GM20431 (cell line): ENCODE data around the gene HOMER2.
"Not testable (repeated sequence)": the region's sequence is repeated elsewhere in the genome, so short reads cannot be mapped to it uniquely, and the experiment has no call there.

Experiments
- in situ Hi-C: fragments of 300-500 bp; cut with MseI, MboI; formaldehyde crosslinking; loops from one replicate; pipeline ENCODE4 v1.15.0; 2020; ENCODE audit warnings: low sequenced_read_pairs; ENCODE audit not compliant: unreplicated experiment

The HOMER2 gene

GRCh38 chr15:82904574-82904973 is 47.9 kb downstream of the HOMER2 start:
- in situ Hi-C loops: no loop called here

- in situ Hi-C loops: no loop called here
These were observed 49.0 kb downstream of the HOMER2 start for GRCh38 chr15:82903511-82903910.

GRCh38 chr15:82901114-82901805 is 51.3 kb downstream of the HOMER2 start:
- in situ Hi-C loops: no loop called here

GRCh38 chr15:82900511-82901060 is 51.9 kb downstream of the HOMER2 start:
- in situ Hi-C loops: no loop called here

- in situ Hi-C loops: no loop called here
These were observed 53.6 kb downstream of the HOMER2 start for GRCh38 chr15:82898961-82899360.

GRCh38 chr15:82895983-82896382 is 56.5 kb downstream of the HOMER2 start:
- in situ Hi-C loops: no loop called here

GRCh38 chr15:82894971-82895520 is 57.5 kb downstream of the HOMER2 start:
- in situ Hi-C loops: no loop called here

- in situ Hi-C loops: not testable (repeated sequence)
These were observed 59.0 kb downstream of the HOMER2 start for GRCh38 chr15:82893473-82893872.

- in situ Hi-C loops: no loop called here
These were observed 59.9 kb downstream of the HOMER2 start for GRCh38 chr15:82892573-82892972.

- in situ Hi-C loops: no loop called here
These were observed 61.5 kb downstream of the HOMER2 start for GRCh38 chr15:82890995-82891390.

- in situ Hi-C loops: no loop called here
These were observed 62.1 kb downstream of the HOMER2 start for GRCh38 chr15:82890338-82890994.

- in situ Hi-C loops: no loop called here
These were observed 70.1 kb downstream of the HOMER2 start for GRCh38 chr15:82882273-82882928.

GRCh38 chr15:82881747-82882146 is 70.8 kb downstream of the HOMER2 start:
- in situ Hi-C loops: no loop called here

- in situ Hi-C loops: no loop called here
These were observed 71.8 kb downstream of the HOMER2 start for GRCh38 chr15:82880704-82881103.

GRCh38 chr15:82878325-82878724 is 74.2 kb downstream of the HOMER2 start:
- in situ Hi-C loops: no loop called here

- in situ Hi-C loops: no loop called here
These were observed 74.7 kb downstream of the HOMER2 start for GRCh38 chr15:82877825-82878224.

GRCh38 chr15:82875411-82876003 is 77.0 kb downstream of the HOMER2 start:
- in situ Hi-C loops: no loop called here

- in situ Hi-C loops: no loop called here
These were observed 77.6 kb downstream of the HOMER2 start for GRCh38 chr15:82874961-82875360.

GRCh38 chr15:82874267-82874666 is 78.3 kb downstream of the HOMER2 start:
- in situ Hi-C loops: no loop called here

- in situ Hi-C loops: no loop called here
These were observed 79.4 kb downstream of the HOMER2 start for GRCh38 chr15:82873000-82873680.
